ENCODE measurements around the gene TMEM175. TPM values are rescaled to one million over a fixed set of nuclear protein-coding genes. Genes with fewer than 3 reads are reported as not detected.

TMEM175 gene
- total and polyA plus RNA-seq, 2 of the 13 experiments (the other 11 are each of a cell fraction or from before 2014, with no cell fraction given): 5.1 to 9.9 TPM

- TF ChIP-seq NR2F6 (IDR thresholded peaks at IDR 0.05) (0 out of 2 replicates have a peak, but pooled peaks have one; percentile 7), NR2F6 (CRISPR knock-in tag; IDR thresholded peaks at IDR 0.05) (no peak), ZNF7 (CRISPR knock-in tag; IDR thresholded peaks at IDR 0.05) (no peak), ZNF343 (CRISPR knock-in tag; IDR thresholded peaks at IDR 0.05) (no peak), THRA (CRISPR knock-in tag; IDR thresholded peaks at IDR 0.05; ENCODE audit: borderline replicate concordance) (no peak), SRSF1 (optimal IDR thresholded peaks at IDR 0.05; ENCODE audit: low read depth, low read length) (no peak), RFXANK (CRISPR knock-in tag; IDR thresholded peaks at IDR 0.05) (no peak), KDM5A (IDR thresholded peaks at IDR 0.05; ENCODE audit: borderline replicate concordance, low read length) (peak; percentile 39; the same call in 1 of the 2 replicates), FOSL2 (CRISPR knock-in tag; IDR thresholded peaks at IDR 0.05) (no peak), LCORL (IDR thresholded peaks at IDR 0.05) (no peak), LCORL (CRISPR knock-in tag; IDR thresholded peaks at IDR 0.05) (no peak), ZNF569 (CRISPR knock-in tag; IDR thresholded peaks at IDR 0.05; ENCODE audit: borderline replicate concordance) (no peak), HIVEP1 (CRISPR knock-in tag; IDR thresholded peaks at IDR 0.05) (peak; percentile 25; the same call in 1 of the 2 replicates), ZNF543 (CRISPR knock-in tag; IDR thresholded peaks at IDR 0.05) (no peak), TMF1 (CRISPR knock-in tag; IDR thresholded peaks at IDR 0.05; ENCODE audit: low read depth) (0 out of 2 replicates have a peak, but pooled peaks have one; percentile 19), DPF2 (CRISPR knock-in tag; IDR thresholded peaks at IDR 0.05; ENCODE audit: borderline replicate concordance, low read depth) (no peak), GTF2F1 (IDR thresholded peaks at IDR 0.05; ENCODE audit: low read length) (no peak), ZNF574 (CRISPR knock-in tag; IDR thresholded peaks at IDR 0.05) (no peak), ZBTB14 (CRISPR knock-in tag; IDR thresholded peaks at IDR 0.05) (no peak), NFIC (IDR thresholded peaks at IDR 0.05; ENCODE audit: low read length) (no peak), MYPOP (CRISPR knock-in tag; IDR thresholded peaks at IDR 0.05) (peak; percentile 20), HOXA5 (CRISPR knock-in tag; IDR thresholded peaks at IDR 0.05) (0 out of 2 replicates have a peak, but pooled peaks have one; percentile 6), ZNF556 (CRISPR knock-in tag; IDR thresholded peaks at IDR 0.05; ENCODE audit: borderline replicate concordance) (no peak), KMT2B (CRISPR knock-in tag; IDR thresholded peaks at IDR 0.05) (no peak)
These were observed 432 bp downstream of the TMEM175 start (continued) for GRCh38 chr4:932713-933070.

All from HepG2 (cell line).